GM12892 (cell line): ENCODE results near the gene KRTAP10-7.
"Not testable (repeated sequence)": the region's sequence is repeated elsewhere in the genome, so short reads cannot be mapped to it uniquely, and the experiment has no call there.

ENCODE experiments used
- DNase-seq: peaks from one replicate; pipeline ENCODE4 v3.0.0; 2011; ENCODE audit not compliant: insufficient read length
- FAIRE-seq: peaks from 2 replicates; lab custom pipeline; 2011; peaks lifted over from hg19 to GRCh38; lab: Jason Lieb, UNC
- POLR2A ChIP-seq: IDR thresholded peaks from 2 replicates; pipeline ENCODE4 v1.6.1; 2011; ENCODE audit warnings: low read depth, low read length, control low read depth
- POLR2AphosphoS5 ChIP-seq: IDR thresholded peaks from 2 replicates; pipeline ENCODE4 v1.6.1; 2011; ENCODE audit warnings: low read depth, low read length, control low read depth
- TAF1 ChIP-seq: IDR thresholded peaks from 2 replicates; pipeline ENCODE4 v1.6.1; 2011; ENCODE audit warnings: low read depth, mild to moderate bottlenecking, control low read depth, low read length, borderline replicate concordance

The KRTAP10-7 gene

DNA sequence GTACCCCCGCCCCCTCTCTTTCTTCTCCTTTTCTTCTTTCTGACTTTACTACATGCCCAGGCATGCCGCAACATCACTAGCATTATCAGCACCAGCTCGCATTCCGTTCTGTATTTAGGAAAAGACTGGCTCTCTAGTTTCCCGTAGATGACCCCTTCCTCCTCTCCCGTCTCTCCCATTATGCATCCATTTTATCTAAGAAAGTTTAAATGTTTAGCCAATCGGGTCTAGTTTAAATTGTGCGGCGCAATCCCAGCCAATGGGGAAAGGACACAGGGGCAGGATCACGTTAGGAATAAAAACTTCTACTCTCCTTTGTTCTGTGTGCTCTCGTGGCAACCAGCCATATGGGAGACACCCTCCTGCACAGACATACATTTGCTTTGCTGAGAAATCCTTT, 2.3 kb upstream of the KRTAP10-7 start:
- DNase-seq = no peak
- TF ChIP-seq POLR2AphosphoS5 (no peak), TAF1 (no peak), POLR2A (no peak)

DNA sequence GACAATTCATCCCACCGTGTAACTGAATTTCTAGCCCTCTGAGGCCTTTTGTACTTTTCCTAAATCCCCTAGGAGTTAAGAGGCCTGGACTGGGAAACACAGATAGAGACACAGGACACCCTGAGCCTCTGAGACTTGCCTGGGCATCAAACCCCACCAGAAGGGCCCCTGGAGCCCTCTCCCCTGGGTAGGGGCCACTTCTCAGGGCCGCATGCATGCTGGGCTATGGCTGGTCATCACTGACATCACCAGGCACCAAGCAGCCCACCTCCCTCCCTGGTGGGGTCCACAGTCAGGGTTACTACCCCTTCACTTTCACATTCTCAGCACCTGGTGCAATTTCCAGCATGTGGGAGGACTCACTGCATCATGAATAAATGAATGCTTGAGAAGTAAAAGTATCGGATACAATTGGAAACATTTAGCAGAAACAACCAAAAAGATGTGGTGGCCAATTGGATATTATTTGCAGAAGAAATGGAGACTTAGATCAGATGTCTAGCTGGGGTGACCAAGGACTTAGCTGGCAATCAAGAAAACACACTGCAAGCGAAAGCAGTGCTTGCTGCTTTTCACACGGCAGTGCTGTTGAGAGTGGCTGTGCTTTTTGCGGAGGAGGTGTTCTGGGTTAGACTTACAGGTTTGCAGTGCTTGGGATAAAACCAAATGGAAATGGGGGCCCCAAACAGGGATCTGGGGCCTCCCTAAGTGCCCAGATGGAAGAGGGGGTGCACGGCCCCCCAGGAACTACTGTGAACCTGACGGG, 950 bp upstream of the KRTAP10-7 start:
- FAIRE-seq (no peak), DNase-seq (no peak)
- TF ChIP-seq POLR2A (no peak), TAF1 (no peak), POLR2AphosphoS5 (no peak)

More for the DNA sequence above, 2.3 kb upstream of the KRTAP10-7 start:
- FAIRE-seq = no peak

DNA sequence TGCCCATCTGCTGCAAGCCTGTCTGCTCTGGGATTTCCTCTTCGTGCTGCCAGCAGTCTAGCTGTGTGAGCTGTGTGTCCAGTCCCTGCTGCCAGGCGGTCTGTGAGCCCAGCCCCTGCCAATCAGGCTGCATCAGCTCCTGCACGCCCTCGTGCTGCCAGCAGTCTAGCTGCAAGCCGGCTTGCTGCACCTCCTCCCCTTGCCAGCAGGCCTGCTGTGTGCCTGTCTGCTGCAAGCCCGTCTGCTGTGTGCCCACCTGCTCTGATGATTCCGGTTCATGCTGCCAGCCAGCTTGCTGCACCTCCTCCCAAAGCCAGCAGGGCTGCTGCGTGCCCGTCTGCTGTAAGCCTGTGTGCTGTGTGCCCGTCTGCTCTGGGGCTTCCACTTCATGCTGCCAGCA, 694 bp downstream of the KRTAP10-7 start:
- not testable (repeated sequence) for FAIRE-seq, DNase-seq

DNA sequence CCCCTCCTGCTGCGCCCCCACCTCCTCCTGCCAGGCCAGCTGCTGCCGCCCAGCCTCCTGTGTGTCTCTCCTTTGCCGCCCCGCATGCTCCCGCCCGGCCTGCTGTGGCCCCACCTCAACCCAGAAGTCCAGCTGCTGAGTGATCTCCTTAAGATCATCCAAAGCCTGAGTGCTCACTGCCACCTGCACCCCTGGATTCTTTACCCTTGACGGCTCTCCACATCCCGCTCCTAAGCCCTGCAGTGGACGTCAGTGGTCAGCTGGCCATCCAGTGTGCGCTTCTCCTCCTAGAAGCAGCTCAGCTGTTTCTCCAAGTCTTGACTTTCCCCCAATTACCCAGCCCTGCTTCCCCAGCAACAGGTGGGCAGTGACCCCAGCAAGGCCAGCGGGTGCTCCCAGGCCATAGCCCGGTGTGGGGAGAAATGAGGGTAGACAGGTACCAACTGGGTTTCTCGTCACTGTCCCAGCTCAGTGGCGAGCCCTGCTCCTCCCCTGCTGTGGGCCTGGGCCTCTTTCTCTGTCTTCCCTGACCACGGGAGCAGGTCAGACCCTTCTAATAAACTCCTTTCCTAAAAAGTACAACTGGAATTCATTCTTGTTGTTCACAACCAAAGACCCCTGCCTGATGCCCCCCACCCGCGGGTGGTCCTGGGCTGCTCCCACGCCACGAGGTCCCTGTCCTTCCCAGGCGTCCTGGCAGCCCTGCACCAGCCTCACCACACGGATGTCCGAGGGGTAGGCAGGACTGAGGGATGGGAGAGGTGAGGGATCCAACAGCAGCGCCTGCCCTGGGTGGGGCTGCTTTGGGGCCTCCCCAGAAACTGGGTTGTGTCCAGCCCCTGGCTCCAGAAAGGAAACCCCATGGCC, 1.4 kb downstream of the KRTAP10-7 start:
- FAIRE-seq (no peak), DNase-seq (no peak)
- TF ChIP-seq TAF1 (no peak), POLR2A (no peak), POLR2AphosphoS5 (no peak)

DNA sequence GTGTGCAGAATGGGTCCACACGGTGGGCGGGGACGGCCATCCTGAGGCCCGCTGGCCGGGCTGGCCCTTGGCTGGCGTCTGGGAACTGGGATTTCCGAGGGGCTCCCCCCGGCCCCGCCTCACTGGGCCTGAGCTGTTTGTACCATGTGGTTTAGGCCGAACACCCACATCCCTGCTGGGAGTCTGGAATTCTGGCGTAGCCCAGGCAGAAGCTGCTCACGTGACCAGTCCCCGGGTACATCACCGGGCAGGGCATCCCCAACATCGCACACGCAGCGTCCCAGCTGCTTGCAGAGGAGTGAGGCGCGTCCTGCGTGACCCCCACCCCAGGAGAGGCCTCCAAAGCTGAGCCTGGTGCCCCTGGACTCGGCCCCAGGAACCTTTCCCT, 2.1 kb downstream of the KRTAP10-7 start:
- TF ChIP-seq POLR2AphosphoS5 (no peak), TAF1 (no peak), POLR2A (no peak)
- DNase-seq = no peak
- FAIRE-seq = no peak

GRCh38 chr21:44603109-44603875, 2.9 kb downstream of the KRTAP10-7 start:
- FAIRE-seq (no peak), DNase-seq (no peak)
- TF ChIP-seq TAF1 = no peak
- TF ChIP-seq POLR2AphosphoS5 = no peak
- no peak for TF ChIP-seq POLR2A

DNA sequence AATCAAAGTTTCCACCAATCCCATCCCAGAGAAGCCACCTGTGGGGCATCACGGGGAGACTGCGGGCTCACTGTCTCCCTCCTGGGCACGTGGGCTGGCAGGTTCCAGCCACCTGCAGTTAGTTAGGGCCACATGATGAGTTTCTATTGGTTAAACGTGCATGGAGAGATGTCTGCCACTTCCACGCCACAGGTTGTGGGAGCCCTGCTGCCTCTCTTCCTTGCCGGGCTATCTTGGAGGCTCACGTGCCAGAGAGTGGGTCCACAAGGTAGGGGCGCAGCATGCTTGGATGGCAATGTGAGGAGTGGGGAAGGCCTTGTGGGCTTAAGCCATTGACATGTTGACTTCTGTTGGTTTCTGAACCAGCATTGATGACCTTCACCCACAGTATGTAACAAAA, 3.5 kb downstream of the KRTAP10-7 start:
- no peak for FAIRE-seq
- TF ChIP-seq TAF1 (no peak), POLR2A (no peak), POLR2AphosphoS5 (no peak)
- DNase-seq = no peak

GRCh38 chr21:44606495-44606894, 6.1 kb downstream of the KRTAP10-7 start:
- FAIRE-seq = no peak
- TF ChIP-seq POLR2AphosphoS5 (no peak), TAF1 (no peak), POLR2A (no peak)
- DNase-seq = no peak

- DNase-seq (no peak), FAIRE-seq (no peak)
- TF ChIP-seq POLR2AphosphoS5 (no peak), POLR2A (no peak)
These were observed 8.8 kb downstream of the KRTAP10-7 start for GRCh38 chr21:44609193-44609592.

GRCh38 chr21:44610157-44610843, 9.9 kb downstream of the KRTAP10-7 start:
- not testable (repeated sequence) for FAIRE-seq, DNase-seq

DNA sequence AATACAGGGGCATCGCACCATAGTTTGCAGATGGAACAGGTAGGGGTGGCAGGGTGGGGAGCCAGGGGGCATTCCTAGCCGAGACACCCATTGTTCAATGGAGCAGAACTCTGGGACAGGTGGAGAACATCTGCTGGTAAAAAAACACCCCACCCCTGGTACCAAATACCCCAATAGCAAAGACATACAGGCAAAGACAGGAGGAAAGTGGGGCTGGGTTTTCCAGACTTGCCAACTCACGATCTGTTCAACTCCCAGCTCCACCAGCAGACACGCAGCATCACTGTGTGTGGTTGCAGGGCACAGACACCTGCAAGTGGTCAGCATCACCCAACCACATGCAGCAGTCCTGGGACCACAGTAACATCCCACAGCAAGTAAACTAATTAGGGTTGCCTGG, 11.2 kb downstream of the KRTAP10-7 start:
- FAIRE-seq (no peak), DNase-seq (no peak)
- TF ChIP-seq TAF1 (no peak), POLR2A (no peak), POLR2AphosphoS5 (no peak)

- FAIRE-seq = no peak
- TF ChIP-seq POLR2AphosphoS5 (no peak), TAF1 (no peak), POLR2A (no peak)
- no peak for DNase-seq
These were observed 11.7 kb downstream of the KRTAP10-7 start, which contains the start of gene KRTAP10-8 for GRCh38 chr21:44612029-44612486. KRTAP10-8 (plus strand) TSS chr21:44612079; CDS start chr21:44612101, 22 bp downstream.
